HG02943 (cell line): ENCODE results near the gene TRABD2B.

Source experiments
- ATAC-seq: cut with Tn5 transposase; IDR thresholded peaks from one replicate; pipeline ENCODE4 v1.9.1; 2021; ENCODE audit warnings: mild to moderate bottlenecking, low read depth, moderate library complexity; ENCODE audit not compliant: unreplicated experiment

Gene TRABD2B

DNA sequence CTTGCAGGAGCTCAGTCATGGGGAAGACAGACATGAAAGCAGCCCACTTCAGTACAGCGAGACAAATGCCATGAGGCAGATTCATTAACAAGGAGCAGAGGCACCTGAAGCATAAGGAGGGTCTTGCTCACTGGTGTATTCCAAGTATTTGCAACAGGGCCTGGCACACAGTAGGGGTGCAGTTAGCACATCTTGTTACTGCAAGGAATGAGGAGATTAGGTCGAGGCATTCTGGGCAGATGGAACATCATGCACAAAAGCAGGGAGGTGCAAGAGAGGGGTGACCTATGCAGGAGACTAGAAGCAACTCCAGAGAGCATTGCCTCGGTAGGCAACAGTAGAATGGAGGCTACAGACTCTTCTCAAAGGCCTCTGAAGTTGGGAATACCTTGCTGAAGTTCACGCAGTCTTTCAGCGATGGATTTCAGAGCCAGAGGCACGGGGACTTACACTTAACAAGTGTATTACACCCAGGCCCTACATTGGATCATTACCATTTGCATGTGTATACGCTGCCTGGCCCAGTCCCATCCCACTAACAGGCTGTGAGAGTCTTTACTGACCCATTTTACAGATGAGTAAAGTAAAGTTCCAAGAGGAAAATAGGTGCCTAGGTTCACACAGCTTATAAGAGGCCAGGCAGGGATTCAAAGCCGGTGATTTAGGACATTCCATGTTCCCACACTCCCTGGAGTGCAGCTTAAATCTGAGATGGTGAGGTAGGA lies 82.1 kb downstream of the TRABD2B start:
- no peak for ATAC-seq

DNA sequence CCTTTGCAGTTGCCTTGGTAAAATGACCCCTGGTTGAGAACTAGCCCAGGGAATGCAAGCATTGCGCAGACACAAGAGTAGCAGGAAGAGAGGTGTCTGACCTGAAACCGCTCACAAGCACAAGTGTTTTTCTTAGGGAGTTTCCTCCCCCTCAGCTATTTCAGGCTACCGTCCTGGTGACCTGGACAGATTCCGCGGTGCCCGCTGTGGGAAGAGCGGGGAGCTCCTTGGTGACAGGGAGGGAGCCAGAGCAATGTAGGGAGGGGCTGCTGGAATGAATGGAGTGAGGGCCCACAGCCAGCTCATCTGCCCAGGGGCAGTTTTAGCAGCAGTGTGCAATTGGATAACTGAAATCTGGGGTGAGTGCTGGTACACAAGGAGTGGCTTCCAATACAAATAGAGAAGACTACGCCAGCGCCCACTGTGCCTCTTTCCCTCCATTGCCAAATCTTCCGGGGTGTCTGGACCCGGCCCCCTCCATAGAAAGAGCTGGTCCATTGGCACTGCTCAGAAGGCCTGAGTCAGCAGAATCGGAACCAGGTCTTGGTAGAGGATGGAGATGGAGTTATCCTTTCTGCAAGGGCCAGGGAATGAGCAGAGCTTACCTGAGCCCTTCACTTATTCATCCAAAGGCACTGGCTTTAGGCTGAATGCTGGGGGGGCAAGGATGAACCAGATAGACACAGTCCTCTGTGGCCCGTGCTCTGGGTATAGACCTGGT lies 82.8 kb downstream of the TRABD2B start:
- no peak for ATAC-seq

DNA sequence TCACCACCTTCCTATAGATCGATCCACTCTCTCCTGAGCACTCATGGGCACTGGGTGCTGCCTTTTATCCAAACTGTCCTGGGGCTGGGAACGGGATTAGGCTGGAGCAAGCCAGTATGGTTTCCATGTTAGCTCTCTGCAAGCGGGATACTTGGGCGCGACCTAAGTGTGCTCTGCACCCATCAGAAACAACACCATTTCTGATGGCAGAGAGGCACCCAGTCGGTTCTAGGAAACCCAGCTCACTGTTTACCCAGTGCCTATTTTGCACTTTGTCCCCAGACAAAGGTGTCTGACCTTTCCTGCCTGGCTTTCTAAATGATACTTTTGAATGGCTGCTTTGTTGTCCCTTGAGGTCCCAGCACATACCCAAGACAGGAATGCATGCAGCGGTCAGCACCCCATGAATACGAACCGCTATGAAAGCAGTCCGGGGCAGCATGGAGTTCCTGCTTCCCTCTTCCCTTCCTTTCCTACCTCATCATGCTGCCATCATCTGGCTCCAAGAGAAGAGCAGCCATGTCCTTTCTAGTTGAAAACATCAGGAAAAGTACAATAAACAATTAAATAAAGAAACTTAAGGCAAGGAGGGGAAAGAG lies 83.9 kb downstream of the TRABD2B start:
- no peak for ATAC-seq

DNA sequence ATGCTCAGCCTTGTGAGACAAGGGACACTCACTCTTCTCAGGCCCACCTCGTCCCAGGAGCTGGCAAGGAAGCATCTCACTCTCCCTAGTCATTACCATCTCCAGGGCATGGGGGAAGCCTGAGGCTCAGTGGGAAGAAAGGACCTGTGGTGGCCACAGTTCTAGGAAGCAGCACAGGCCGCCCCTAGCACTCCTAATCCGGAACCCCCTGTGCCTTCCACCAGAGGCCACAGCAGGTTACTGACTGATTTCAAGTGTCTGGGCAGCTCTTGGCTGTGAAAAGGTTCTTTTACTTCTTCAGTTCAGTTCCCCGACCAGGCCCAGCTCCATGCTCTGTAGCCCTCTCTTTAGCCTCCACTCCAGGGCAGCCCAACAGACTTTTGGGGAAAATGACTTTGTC lies 84.4 kb downstream of the TRABD2B start:
- no peak for ATAC-seq

DNA sequence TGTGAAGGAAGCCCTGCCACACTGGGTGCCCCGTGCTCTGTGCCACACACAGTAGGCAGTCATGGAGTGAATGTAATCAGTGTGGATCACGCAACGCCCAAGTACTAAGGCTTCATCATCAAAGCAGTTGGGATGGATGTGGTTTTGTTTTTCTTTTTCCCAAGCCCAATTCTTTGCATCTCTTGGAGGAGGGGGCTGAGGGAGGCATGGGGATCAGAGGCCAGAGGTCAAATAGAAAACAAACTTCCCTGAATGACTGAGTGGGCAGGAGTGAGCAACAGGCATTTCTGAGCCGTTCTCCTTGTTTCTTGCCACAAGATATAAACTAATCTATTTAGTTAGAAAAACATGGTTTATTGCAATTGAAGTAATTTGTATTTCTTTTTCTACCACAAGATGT lies 85.3 kb downstream of the TRABD2B start:
- ATAC-seq, result no peak

DNA sequence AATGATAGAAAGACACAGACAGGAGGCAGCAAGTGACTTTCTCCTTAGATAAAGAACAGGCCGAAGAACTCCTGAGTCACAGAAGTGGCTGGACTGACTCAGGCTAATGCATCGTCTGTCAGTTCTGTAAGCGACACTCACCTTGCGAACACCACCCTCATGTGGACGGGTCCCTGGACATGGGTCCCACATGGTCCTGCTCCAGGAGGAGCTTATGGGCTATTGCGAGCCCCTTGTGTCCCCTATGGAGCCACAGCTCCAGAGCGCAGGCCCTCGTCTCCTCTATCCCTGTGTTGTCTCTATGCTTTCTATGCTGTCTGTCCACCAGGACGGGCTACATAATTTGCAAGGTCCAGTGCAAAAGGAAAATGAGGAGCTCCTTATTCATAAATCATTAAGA lies 85.8 kb downstream of the TRABD2B start:
- ATAC-seq, result no peak

DNA sequence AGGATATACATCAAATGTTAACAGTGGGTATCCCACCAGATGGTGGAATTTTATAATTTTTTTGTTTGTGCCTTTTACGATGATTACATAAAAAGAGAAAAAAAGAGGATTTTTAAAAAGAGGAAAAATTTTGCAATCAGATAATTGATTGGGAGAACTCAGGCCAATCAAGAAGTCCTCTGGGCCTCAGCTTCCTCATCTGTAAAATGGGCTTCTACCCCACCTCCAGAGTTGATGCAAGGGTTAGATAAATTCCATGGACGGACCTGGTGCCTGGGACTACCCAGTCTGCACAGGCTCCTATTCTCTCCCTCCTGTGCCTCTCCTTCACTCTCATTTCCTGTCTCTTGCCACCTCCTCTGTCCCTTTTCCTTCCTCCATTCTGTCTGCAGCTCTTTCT lies 88.9 kb downstream of the TRABD2B start:
- no peak for ATAC-seq

DNA sequence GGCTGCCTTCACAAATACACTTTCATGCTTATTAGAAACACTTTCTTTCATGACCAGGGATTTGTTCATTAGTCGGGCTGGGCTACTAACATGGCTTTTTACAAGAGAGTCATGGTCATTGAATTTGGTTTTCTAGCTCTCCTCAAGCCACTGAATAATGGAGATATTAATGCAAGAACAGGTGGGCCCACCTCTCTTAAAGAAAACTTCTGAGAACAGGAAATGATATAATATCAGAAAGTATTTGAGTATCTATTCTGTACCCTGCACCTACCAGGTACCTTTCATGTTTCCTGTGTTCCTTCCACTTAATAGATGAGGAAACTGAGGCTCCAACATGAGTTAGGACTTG lies 90.0 kb downstream of the TRABD2B start:
- no peak for ATAC-seq

DNA sequence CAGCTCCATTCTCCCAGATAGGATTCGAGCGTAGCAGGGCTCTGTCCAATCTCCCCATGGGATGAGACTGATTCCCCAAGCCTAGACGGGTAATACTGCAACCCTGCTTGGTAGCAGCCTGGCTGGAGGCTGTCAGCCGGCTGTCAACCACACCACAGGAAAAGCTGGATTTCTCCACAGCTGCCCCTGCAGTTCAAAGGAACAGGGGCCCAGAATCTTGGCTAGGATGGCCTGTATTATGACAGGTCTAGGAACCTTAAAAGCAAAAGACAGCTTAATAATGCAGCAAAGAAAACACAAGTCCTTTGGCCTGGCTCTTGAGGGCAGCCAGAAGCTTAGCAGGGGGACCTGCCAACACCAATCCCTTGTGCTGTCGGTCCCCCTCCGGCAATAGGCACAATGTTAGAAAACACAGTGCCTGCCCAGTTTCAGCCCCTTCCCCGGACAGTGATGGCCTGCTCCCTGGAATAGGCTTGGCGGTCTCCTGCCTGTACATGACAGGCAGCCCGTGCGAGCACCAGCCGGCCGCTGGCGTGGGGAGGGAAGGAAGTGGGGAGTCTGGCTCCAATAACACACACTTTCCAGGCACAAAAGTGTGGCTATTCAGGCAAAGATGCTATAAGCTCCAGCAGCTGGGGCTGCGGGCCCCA lies 90.5 kb downstream of the TRABD2B start:
- no peak for ATAC-seq

DNA sequence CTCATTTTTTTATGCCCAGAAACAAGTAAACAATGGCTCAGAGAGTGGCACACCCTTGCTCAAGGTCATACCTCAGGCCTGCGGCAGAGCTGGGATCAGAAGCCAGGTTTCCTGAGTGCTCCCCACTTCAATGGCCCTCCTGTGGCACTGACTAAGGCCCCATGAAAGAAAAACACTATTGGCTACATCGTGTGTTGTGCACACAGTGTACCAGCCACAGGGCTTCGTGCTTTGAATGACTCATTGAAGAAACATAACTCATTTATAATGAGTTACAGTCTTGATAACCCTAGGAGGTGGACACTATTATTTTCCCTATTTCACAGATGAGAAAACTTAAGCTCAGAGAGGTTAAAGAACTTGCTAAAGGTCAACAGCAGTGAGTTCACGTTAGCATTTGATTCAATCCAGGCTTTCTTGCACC lies 91.2 kb downstream of the TRABD2B start:
- no peak for ATAC-seq

DNA sequence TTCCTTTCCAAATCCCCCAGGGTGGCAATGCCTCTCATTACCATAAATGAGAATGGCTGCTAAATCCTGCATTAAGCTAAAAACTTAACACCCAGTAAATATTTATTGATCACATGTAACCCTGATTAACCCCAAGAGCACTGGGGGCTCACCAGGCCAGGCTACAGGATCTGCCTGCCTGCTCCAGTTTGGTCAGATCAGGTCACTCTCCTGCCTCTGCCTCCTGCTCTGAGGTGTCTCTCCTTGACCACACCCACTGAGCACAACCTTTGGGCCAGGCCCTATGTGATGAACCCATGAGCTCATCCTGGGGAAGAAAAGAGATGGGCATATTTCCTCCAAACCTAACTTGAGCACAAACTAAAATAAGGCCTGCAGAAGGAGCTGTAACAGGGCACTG lies 93.5 kb downstream of the TRABD2B start:
- no peak for ATAC-seq

DNA sequence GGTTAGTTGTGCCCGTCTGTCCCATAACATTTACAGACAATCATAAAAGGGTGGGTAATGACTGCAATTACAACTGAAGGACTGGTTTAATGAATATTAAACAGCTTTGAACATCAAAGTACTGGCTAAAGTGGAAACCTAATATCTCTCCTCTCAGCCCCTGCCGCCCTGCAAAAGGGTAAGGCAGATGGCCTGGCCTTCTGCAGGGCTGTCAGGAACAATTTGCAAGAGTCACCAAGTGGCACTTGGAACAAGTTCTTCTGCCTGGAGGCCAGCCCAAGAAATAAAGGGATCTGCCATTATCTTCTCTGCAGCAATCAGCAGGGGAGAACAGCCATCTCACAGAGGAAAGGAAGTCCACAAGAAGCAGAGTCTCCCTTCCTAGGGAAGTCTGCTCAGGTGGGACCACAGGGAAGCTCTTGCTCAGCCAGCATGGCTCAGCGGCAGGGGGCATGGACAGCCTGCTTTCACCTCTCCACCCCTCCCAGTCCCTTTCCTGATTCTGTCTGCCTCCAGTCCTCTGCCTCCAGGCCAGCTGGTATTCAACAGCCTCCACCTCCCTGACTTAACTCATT lies 96.1 kb downstream of the TRABD2B start:
- no peak for ATAC-seq

DNA sequence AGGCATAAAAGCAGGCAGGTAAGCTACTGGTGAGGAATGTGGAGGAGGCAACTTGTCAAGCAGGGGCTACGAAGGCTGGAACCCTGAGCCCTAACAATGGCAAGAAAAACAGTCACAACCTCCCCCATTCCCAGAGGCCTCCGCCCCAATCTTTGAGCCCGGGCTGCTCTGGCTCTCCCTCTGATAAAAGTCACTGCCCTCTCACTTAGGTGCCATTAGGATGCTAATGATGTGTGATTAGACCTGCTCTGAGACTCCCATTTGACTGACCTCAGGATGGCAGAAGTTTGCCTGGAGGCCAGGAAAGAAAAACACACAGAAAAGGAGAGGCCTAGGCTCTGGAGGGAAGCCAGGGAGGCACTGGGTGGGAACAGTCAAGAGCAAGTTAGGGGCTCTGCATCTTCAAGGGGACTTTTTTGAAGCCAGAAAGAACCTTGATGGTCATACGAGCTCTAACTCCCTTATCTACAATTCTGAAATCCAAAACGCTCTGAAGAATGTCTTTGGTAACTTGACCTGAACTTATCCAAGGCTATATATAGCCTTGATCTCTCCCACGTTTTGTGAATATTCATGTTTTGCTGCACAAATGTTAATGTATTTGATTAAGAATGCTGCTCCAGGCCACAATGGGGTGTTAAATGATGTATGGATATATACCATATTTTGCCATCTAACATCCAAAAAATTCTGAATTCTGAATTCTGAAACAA lies 98.9 kb downstream of the TRABD2B start:
- no peak for ATAC-seq

DNA sequence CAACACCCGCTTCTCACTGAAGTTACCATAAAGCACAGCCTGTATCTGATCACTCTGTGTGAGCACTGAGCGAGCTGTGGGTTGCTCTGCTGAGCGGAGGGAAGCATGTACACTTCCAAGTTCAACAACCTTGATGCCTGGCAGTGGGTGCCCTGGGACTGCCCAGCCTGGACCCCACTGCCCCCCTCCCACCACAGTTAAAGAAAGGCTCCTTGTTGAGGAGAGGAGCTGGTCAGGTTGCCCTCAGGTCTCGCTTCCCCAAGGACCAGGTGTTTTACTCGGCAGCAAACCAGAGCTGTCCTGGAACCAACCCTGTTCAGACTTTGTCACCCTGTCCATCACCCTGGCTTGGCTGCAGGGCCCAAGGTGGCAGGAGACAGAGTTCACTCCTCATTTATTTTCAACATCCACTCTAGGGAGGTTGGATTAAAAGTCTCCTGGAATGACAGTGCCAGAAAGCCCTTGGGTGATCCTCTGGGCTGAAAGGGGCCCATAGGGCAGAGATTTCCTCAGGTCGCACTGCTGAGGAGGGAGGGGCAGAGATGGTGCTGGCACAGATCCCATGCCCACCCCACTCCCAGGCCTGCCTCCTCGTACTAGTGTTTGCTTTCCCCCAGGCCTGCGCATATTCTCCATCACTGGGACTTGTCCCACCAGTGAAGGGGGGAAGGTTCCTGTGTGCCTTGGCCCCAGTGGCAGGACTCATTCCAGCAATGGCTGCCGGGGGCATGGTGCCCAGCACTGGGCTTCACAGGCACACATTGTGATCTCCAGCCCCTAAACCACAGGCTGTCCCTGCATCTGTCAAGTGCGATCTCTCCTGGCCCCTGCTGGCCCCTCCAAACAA lies 101.7 kb downstream of the TRABD2B start:
- ATAC-seq, result no peak

DNA sequence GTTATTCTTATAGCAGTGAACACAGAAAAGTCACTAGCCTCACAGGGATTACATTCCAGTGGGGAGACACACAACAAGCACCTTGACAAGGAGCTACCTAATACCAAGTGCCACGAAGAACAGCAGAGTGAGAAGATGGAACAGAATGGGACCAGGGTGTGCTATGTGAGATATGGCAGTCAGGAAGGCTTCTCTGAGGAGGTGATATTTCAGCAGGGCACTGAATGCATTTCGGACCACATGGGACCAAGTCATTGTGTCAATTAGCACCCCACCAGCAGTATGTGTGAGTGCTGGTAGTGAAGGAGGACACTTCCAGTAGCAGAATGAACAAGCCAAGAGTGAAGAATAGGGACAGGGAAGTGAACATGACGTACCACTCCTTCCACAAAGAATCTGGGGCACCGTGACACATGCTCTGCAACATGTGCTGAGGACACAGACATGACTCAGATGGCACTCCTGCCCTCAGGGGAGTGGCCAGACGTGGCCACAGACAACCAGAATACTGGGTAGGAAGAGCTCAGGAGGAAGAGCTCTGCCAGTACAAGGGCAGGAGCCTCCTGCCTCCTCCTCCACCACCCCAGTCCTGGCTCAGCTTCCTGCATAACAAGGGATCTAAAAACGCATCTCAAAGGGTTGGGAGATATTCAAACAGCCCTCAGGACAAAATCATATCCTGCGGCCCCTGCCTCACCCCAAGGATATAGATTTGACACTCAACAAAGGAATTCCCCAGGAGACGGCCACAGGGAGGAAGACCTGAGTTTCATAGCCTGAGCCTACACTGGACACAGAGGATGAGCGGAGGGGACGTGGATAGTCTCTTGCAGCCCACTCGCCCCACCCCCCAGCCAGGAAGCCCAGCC lies 102.5 kb downstream of the TRABD2B start:
- ATAC-seq, result no peak

DNA sequence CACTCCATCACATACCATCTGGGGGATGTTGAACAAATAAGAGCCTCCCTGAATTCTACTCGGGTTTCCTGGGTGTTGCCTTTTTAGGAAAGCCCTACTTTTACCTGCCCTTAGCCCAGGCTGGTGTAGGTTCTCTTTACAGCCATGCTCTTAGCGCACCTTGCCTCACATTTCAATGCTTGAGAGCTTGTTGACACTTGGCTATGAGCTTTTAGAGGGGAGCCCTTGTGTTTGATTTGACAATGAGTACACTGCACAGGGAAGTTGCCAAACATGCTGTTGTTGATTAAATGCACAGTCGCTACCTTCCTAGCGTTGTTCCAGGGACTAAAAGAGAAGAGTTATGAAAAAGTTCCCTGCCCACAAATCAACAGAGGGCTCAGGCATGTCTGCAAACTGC lies 103.8 kb downstream of the TRABD2B start:
- ATAC-seq, result no peak

DNA sequence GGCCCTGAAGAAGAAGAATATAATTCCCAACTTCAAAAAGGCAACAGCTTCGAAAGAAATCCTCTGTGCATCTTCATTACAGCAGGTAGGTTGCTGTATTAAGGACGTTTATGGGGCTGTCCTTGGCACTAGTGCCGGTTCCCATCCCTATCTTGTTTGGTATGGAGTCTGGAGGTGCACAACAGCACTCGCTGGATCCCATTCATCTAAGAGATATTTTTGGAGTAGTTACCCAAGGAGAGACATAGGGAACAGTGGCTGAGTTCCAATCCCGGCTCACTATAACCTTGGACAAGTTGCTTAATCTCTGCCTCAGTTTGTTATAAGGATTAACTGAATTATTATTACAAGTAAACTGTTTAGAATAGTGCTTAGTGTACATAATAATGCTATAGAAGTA lies 106.4 kb downstream of the TRABD2B start:
- no peak for ATAC-seq

DNA sequence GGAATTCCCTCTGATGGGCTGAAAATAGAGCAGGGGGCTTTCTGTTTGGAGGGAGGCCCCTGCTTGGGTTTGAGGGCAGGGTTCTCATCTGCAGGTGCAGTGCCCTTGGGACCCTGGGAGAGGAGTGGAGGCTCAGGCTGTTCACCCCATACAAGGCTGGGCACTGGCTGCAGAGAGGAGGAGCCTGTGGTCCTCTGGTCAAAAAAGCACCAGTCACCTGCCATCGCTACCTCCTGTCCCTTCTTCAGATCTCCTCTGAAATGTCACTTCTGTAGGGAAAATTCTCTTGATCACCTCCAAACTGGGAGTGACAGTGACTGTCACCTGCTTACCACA lies 108.9 kb downstream of the TRABD2B start:
- no peak for ATAC-seq
